AG10803 (cell line): ENCODE data around the gene BOLA2B.

Source experiments
- DNase-seq: peaks from one replicate; pipeline ENCODE4 v3.0.0; 2010; ENCODE audit warnings: low read depth
- H3K4me3 ChIP-seq: 2 replicates; pipeline ENCODE4 v1.5.1; 2011; ENCODE audit warnings: mild to moderate bottlenecking, low read length, control low read depth
- TF ChIP-seq, protein P1 (sequence below): conservative IDR thresholded peaks from 2 replicates; pipeline ENCODE4 v1.5.1; 2011; ENCODE audit warnings: mild to moderate bottlenecking, low read length, control low read depth, inconsistent platforms

The BOLA2B gene

DNA sequence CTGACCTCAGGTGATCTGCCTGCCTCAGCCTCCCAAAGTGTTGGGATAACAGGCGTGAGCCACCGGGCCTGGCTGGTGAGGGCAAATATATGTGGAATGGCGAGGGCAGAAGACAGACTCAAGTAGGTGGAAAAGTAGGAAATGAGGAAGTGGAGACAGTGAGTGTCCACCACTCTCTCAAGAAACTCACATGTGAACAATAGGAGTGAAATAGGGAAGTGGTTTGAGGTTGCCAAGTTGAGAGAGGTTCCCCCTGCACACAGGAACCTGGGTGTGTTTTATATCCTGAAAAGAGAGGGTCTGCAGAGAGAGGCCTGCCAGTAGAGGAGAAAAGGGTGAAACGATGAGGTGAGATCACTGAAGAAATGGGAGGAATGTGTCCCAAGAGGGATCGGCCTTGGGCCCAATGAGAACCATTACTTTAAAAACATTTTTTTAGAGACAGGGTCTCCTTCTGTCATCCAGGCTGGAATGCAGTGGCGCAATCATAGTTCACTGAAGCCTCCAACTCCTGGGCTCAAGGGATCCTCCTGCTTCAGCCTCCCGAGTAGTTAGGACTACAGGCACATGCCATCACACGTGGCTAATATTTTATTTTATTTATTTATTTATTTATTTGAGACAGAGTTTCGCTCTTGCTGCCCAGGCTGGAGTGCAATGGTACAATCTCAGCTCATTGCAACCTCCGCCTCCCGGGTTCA, 27.1 kb downstream of the BOLA2B start:
- DNase-seq: no peak
- TF ChIP-seq, protein P1, sequence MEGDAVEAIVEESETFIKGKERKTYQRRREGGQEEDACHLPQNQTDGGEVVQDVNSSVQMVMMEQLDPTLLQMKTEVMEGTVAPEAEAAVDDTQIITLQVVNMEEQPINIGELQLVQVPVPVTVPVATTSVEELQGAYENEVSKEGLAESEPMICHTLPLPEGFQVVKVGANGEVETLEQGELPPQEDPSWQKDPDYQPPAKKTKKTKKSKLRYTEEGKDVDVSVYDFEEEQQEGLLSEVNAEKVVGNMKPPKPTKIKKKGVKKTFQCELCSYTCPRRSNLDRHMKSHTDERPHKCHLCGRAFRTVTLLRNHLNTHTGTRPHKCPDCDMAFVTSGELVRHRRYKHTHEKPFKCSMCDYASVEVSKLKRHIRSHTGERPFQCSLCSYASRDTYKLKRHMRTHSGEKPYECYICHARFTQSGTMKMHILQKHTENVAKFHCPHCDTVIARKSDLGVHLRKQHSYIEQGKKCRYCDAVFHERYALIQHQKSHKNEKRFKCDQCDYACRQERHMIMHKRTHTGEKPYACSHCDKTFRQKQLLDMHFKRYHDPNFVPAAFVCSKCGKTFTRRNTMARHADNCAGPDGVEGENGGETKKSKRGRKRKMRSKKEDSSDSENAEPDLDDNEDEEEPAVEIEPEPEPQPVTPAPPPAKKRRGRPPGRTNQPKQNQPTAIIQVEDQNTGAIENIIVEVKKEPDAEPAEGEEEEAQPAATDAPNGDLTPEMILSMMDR: no peak
- no peak overlapping the region for H3K4me3 ChIP-seq

DNA sequence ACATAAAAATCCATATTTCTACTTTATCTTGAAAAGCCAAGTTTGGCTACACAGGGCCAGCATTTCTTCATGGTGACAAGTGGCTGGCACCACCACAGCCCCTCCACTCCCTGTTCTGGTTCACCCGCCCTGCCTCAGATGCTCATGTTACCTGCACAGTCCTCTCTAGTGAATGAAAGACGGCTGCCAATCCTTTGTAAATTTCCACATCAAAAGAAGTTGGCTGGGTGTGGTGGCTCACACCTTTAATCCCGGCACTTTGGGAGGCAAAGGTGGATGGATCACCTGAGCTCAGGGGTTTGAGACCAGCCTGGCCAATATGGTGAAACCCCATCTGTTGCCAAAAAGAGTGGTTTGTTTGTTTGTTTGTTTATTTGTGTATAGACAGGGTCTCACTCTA, 29.9 kb downstream of the BOLA2B start:
- no peak overlapping the region for H3K4me3 ChIP-seq
- DNase-seq: no peak
- TF ChIP-seq, protein P1: no peak

DNA sequence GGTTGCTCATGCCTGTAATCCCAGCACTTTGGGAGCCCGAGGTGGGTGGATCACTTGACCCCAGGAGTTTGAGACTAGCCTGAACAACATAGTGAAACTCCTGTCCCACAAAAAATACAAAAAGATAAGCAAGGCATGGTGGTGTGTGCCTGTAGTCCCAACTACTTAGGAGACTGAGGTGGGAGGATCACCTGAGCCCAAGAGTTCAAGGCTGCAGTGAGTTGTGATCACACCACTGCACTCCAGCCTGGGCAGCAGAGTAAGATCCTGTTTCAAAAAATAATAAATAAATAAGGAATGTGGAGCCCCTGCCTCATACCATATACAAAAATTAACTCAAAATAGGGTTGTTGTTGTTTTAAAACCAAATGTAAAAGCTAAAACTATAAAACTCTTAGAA, 36.3 kb downstream of the BOLA2B start:
- no peak for DNase-seq

DNA sequence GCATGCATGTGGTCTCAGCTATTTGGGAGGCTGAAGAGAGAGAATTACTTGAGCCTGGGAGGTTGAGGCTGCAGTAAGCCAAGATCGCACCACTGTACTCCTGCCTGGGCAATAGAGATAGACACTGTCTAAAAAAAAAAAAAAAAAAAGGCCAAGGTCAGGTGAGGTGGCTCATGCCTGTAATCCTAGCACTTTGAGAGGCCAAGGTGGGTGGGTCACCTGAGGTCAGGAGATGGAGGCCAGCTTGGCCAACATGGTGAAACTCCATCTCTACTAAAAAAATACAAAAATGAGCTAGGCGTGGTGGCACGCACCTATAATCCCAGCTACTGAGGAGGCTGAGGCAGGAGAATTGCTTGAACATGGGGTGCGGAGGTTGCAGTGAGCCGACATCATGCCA, 38.3 kb downstream of the BOLA2B start:
- TF ChIP-seq, protein P1: no peak
- DNase-seq: no peak
- no peak overlapping the region for H3K4me3 ChIP-seq

More for the DNA sequence above, 36.3 kb downstream of the BOLA2B start:
- no peak overlapping the region for H3K4me3 ChIP-seq
- TF ChIP-seq, protein P1: no peak

DNA sequence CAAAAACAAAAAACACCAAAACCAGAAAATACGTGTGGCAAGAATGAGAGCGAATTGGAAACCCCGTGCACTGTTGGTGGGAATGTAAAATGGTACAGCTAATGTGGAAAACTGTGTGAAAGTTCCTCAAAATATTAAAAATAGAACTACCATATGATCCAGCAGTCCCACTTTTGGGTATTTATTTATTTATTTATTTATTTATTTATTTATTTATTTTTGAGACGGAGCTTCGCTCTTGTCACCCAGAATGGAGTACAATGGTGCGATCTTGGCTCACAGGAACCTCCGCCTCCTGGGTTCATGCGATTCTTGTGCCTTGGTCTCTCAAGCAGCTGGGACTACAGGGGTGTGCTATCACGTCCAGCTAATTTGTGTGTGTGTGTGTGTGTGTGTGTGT, 40.9 kb downstream of the BOLA2B start:
- H3K4me3 ChIP-seq: no peak overlapping the region
- TF ChIP-seq, protein P1: no peak
- no peak for DNase-seq

DNA sequence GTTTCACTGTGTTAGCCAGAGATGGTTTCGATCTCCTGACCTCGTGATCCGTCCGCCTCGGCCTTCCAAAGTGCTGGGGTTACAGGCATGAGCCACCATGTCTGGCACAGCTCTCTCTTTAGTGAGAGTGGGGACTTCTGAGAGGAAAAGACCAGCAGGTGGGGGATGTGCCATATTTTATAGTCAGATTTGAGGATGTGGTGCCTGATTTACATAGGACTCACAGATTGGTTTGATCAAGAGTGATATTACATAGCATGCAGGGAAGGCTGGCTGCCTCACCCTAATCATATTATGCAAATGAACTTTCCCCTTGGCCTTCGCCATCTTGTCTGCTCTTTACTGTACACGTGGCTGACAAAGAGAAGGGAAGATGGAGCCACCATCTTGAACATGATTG, 42.4 kb downstream of the BOLA2B start:
- TF ChIP-seq, protein P1: no peak
- no peak overlapping the region for H3K4me3 ChIP-seq

DNA sequence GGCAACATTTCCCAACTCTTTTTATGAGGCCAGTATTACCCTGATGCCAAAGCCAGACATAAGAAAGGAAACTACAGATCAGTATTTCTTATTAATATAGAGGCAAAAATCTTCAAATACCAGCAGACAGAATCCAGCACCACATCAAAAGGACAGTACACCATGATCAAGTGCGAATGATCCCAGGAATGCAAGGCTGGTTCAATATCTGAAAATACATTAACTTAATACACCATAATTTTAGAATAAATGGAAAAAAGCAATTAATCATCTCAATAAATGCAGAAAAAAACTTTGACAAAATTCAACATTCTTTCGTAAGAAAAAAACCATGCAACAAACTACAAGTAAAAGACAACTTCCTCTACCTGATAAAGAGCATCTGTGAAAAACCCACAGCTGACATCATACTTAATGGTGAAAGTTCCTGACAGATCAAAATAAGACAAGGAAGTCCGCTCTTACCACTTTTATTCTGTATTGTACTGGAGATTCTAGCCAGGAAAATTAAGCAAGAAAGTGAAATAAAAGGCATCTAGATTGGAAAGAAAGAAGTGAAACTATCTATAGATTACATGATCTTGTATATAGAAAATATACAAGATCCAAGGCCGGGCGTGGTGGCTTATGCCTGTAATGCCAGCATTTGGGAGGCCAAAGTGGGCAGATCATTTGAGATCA, 44.1 kb downstream of the BOLA2B start:
- TF ChIP-seq, protein P1: no peak
- no peak for DNase-seq
- no peak overlapping the region for H3K4me3 ChIP-seq

More for the DNA sequence above, 42.4 kb downstream of the BOLA2B start:
- DNase-seq: no peak
